Kasumi-1 (cell line): Measurements from ENCODE around the gene TMEM255B.

ENCODE experiments used
- DNase-seq, 2 experiments: peaks; one replicate each; lab custom pipeline; 2025; lab: John Stamatoyannopoulos, UW

Gene TMEM255B

GRCh38 chr13:113861433-113862030, 102.5 kb downstream of the TMEM255B start:
- DNase-seq: no peak

DNA sequence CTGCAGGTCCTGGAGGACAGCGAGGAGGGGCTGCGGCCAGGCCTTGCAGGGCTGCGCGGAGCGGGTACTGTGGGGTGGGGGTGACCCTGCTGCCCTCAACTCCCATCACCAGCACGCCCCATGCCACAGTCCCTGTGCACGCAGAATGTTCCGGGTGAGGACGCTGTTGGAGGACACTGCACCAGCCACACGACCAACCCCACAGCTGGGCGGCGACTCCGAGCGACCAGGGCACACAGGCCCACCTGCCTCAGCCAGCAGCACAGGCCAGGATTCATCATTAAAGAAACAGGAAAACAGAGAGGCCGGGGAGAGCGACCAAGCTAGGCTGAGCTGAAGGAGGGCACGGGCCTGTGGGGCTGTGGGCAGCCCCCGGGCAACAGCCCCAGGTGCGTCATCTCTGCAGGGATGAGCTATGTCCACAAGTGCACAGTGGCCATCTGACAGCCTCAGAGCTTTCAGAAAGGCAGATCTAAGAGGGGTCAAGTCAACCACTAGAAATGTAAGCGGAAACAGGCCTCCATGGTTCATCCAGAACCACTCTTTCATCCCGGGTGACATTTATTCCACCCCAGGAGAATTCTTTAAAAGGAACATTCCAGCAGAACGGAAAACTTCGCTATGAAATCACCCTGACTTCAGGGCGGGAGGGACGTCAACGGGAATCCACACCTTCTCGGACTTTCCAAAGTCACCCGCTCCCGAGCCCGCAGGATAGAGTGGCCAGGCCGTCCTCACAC, 103.3 kb downstream of the TMEM255B start:
- no peak for DNase-seq

DNA sequence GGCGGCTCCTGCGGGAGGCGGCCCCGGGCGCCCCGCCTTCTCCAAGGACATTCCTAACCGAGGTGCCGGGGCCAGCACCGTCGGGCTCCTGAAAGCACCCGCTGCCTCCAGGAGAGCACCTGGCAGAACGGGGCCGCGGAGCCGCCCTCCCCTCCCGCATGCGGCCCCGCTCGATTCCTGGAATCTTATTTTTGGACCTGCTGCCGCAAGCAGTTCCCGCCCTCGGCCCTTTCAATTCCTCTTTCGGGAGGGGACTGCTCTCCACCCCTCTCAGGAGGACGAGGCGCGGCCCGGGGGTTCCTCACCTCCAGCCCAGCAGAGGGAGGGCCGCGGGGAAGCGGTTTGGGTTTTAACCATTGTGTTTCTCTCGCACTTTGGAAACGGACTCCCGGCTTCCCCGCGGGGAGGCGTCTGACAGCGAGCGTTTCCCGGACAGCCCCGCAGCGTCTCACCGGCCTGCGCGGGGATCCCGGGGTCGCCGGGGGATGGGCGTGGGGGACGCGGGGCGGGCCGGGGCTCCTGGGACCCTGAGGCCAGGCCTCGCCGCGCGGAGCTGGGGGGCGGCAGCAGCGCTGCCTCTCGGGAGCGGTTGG, 104.0 kb downstream of the TMEM255B start:
- no peak for DNase-seq

- DNase-seq: no peak
Observed at GRCh38 chr13:113863524-113864272, 104.7 kb downstream of the TMEM255B start, which contains the start of gene GAS6. Gene GAS6 (minus strand): TSS chr13:113864076. CDS start chr13:113863920, 156 bp downstream.

- no peak for DNase-seq
Observed at GRCh38 chr13:113864273-113864890, 105.4 kb downstream of the TMEM255B start.

- no peak for DNase-seq
Observed at GRCh38 chr13:113865427-113865826, 106.4 kb downstream of the TMEM255B start.
